T47D (cell line): ENCODE data around the gene CFAP157.
"Not testable (repeated sequence)": the region's sequence is repeated elsewhere in the genome, so short reads cannot be mapped to it uniquely, and the experiment has no call there.

Experiments used
- DNase-seq, 2 experiments: peaks; one replicate each; pipeline versions ENCODE4 v3.0.0 to v3.0.0-alpha.2; 2011 to 2012; ENCODE audit warnings: low read depth in 1 of 2, low spot score in 1 of 2
- JUND ChIP-seq: IDR thresholded peaks from 2 replicates; pipeline ENCODE4 v1.6.1; 2012; ENCODE audit warnings: low read depth
- in situ Hi-C: cut with HindIII; loops from 2 replicates; pipeline ENCODE4 v1.10.0; 2016; ENCODE audit warnings: low sequenced_read_pairs, low pct_unique_long_range_greater_than_20kb

The CFAP157 gene

DNA sequence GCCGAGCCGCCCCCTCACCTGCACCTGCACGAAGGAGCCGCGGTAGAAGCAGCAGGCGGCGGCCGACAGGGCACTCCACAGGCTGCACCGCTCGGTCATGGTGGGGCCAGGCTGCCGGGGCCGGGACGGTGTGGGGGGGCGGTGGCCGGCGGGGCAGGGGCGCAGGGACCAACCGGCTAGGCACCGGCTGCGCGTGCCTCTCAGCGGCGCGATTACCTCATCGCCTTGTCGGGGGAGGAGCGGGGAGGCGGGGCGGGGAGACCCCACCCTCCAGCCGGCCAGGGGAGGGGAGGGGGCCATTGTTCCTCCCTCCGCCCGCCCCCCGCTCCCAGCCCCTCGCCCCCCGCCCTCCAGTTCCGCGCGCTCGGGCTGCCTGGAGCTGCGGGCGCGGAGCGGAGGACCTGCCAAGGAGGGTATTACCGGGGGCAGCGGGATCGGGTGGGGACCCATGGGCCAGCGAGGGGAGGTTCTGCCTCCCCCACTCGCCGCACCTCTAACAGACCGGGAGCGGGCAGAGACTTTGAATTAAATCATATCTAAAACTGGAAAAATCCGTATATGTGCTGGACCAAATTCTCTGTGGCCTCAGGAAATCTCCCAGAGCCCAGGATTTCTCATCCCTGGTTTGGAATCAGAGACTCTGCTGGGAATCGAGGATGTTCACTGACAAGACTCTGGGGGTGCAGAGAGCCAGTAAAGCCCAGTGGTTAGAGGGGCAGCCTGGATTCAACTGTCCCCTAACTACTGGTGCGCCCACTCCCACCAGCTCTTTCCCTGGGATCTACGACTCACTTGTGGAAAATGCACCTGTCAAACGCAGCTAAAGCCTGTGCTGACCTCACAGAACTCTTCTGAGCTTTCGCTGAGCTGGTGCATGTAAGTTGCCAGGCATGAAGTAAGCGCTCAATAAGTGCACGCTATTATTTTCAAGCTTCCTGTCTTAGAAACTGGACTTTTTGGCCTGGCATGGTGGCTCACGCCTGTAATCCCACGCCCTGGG lies 48.6 kb downstream of the CFAP157 start:
- in situ Hi-C loops, result no loop called here
- no peak for DNase-seq
- TF ChIP-seq JUND, result no peak

GRCh38 chr9:127756233-127756632 lies 49.4 kb downstream of the CFAP157 start:
- DNase-seq, result no peak
- TF ChIP-seq JUND, result no peak
- in situ Hi-C loops, result no loop called here

GRCh38 chr9:127756776-127757175 lies 50.0 kb downstream of the CFAP157 start:
- in situ Hi-C loops, DNase-seq: not testable (repeated sequence)

- DNase-seq, result no peak
- in situ Hi-C loops, result no loop called here
- TF ChIP-seq JUND, result no peak
Observed at GRCh38 chr9:127758843-127759242, 52.1 kb downstream of the CFAP157 start.

DNA sequence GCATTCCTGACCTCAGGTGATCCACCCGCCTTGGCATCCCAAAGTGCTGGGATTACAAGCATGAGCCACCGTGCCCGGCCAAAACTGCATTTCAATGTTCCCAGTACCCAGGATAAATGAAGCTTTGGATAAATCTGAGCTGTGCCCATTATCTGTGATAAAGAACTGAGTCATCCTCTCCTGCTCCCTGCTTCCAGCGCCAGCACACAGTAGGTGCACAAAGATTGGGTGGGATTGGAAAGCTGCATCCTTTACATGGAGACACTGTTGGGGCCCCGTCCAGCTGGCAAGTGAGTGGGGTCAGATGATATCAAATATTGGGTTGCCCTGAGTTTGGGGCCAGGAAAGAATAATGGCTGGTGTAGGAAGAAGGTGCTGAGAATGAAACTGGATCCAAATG lies 54.3 kb downstream of the CFAP157 start:
- no peak for DNase-seq
- in situ Hi-C loops, result no loop called here
- TF ChIP-seq JUND, result no peak

DNA sequence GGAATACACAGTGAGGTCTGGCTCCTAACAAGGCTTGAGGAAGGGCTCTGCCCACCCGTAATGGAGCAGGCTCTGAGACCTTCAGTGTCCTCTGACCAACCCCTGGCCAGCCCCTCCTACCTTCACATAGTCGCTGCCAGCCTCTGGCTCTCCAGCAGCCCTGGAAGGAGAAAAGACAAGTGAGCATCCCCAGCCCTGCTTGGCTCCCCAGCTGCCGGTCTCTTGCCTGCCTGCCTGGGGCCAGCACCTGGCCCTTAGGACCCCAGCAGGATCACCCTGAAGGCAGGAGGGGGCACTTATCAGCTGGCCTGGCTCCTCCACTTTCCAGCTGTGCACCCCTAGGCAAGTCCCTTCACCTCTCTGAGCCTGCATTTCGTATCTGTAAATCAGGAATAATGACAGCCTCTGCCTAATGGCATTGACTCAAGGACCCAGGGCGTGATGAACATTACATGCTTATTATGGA lies 54.7 kb downstream of the CFAP157 start:
- DNase-seq, result no peak
- in situ Hi-C loops, result no loop called here
- no peak for TF ChIP-seq JUND

DNA sequence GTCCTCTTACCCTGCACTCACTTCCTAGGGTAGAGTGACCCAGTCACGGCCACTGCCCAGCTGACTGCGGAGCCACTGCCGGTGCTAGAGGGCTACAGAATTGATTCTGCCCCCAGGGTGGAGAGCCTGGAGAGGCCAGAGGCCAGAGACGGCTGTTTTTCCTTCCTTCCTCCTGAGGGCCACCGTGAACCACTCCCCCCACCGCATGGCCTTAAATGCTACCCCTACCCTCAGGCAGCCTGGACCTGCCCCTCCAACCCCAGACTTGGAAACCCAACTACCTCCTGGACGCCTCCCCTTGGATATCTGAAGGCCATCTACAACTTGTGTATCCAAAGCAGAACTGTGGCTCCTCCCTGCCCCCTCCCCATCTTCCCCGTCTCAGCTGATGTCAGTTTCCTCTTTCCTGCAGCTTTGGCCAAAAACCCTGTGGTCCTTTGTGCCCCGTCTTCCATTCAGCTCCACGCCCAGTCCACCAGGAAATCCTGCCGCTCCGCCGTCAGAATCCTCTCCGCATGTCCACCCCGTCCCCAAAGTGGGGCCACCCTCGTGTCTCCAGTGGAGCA lies 55.4 kb downstream of the CFAP157 start:
- no peak for DNase-seq
- in situ Hi-C loops, result no loop called here
- TF ChIP-seq JUND, result no peak

- in situ Hi-C loops, result no loop called here
- DNase-seq, result peak in 1 of 2 experiments; percentile 58
- no peak for TF ChIP-seq JUND
Observed at GRCh38 chr9:127763918-127764384, 57.2 kb downstream of the CFAP157 start.

- in situ Hi-C loops, result no loop called here
- TF ChIP-seq JUND, result no peak
- DNase-seq, result no peak
Observed at GRCh38 chr9:127765418-127765817, 58.6 kb downstream of the CFAP157 start.
